GM18909 (cell line): Measurements from ENCODE around the gene MEX3B.
A peak's percentile ranks its signal among the peaks of the same experiment; 100 is the strongest.
"Not testable (repeated sequence)": the region's sequence is repeated elsewhere in the genome, so short reads cannot be mapped to it uniquely, and the experiment has no call there.

Source experiments
- ATAC-seq: cut with Tn5 transposase; IDR thresholded peaks from one replicate; pipeline ENCODE4 v1.9.1; 2021; ENCODE audit warnings: mild to moderate bottlenecking; ENCODE audit not compliant: unreplicated experiment, poor library complexity

MEX3B gene

GRCh38 chr15:82052751-82053150 is 6.9 kb upstream of the MEX3B start:
- no peak for ATAC-seq

- no peak for ATAC-seq
These were observed 5.8 kb upstream of the MEX3B start for GRCh38 chr15:82051664-82052063.

- no peak for ATAC-seq
These were observed 3.0 kb upstream of the MEX3B start for GRCh38 chr15:82048811-82049210.

- ATAC-seq, result no peak
These were observed 1.9 kb upstream of the MEX3B start for GRCh38 chr15:82047453-82048400.

- ATAC-seq, result peak; percentile 71
These were observed 1.0 kb upstream of the MEX3B start for GRCh38 chr15:82046666-82047452.

GRCh38 chr15:82045179-82045891 is 483 bp downstream of the MEX3B start:
- ATAC-seq, result peak; percentile 12

- no peak for ATAC-seq
These were observed 1.2 kb downstream of the MEX3B start for GRCh38 chr15:82044373-82045178.

- ATAC-seq, result no peak
These were observed 1.9 kb downstream of the MEX3B start for GRCh38 chr15:82043796-82044372.

GRCh38 chr15:82043130-82043673 is 2.6 kb downstream of the MEX3B start:
- ATAC-seq, result no peak

GRCh38 chr15:82040862-82041261 is 5.0 kb downstream of the MEX3B start:
- no peak for ATAC-seq

GRCh38 chr15:82040390-82040789 is 5.4 kb downstream of the MEX3B start:
- no peak for ATAC-seq

GRCh38 chr15:82039871-82040270 is 5.9 kb downstream of the MEX3B start:
- ATAC-seq, result no peak

GRCh38 chr15:82036461-82036860 is 9.4 kb downstream of the MEX3B start:
- ATAC-seq, result no peak

- no peak for ATAC-seq
These were observed 13.9 kb downstream of the MEX3B start for GRCh38 chr15:82031871-82032270.

GRCh38 chr15:82030176-82030575 is 15.6 kb downstream of the MEX3B start:
- no peak for ATAC-seq

- ATAC-seq, result not testable (repeated sequence)
These were observed 17.7 kb downstream of the MEX3B start for GRCh38 chr15:82028163-82028562.

GRCh38 chr15:82021992-82022391 is 23.8 kb downstream of the MEX3B start:
- no peak for ATAC-seq

- no peak for ATAC-seq
These were observed 25.0 kb downstream of the MEX3B start for GRCh38 chr15:82020625-82021394.
